K562 (cell line): Measurements from ENCODE around the gene PPP1R9B. TPM values are rescaled to one million over a fixed set of nuclear protein-coding genes. Genes with fewer than 3 reads are reported as not detected.

Source experiments
- ATAC-seq: fragments of 200-7000 bp; cut with Tn5 transposase; 3 replicates; pipeline ENCODE4 v1.9.1; 2020; ENCODE audit warnings: moderate library complexity
- BruUV-seq: library from RNA; stranded (reverse); fragments of 400-500 nt; replicated peaks from 2 replicates; lab custom pipeline; 2021; lab: Mats Ljungman, UMichigan
- CTCF ChIA-PET: fragments of 300-600 bp; formaldehyde crosslinking; extraction: SDS; loops from one replicate; lab custom pipeline; 2021; ENCODE audit warnings: low intra/inter-chr PET ratio; lab: Yijun Ruan, JAX
- POLR2A ChIA-PET: fragments of 300-600, 350-650 bp; sonication (Branson Sonifier 250); formaldehyde crosslinking; extraction: SDS; loops from one replicate; lab custom pipeline; 2021; ENCODE audit warnings: antibody characterized with exemption, inconsistent platforms; lab: Yijun Ruan, JAX
- DNase-seq, 4 experiments: peaks; one replicate each; pipeline versions ENCODE4 v3.0.0 to v3.0.0-alpha.2; 2011 to 2018; ENCODE audit warnings: low spot score in 3 of 4, mixed read lengths in 3 of 4; ENCODE audit errors: extremely low read depth in 1 of 4
- FAIRE-seq: peaks from 2 replicates; lab custom pipeline; 2011; peaks lifted over from hg19 to GRCh38; lab: Jason Lieb, UNC
- H2AFZ ChIP-seq: 2 replicates; pipeline ENCODE4 v1.6.0; 2011; ENCODE audit warnings: low read depth, low read length, control low read depth, inconsistent platforms
- H3K27ac ChIP-seq: fragments of 200-600 bp; 3 replicates; pipeline ENCODE4 v1.8.0; 2011; ENCODE audit warnings: low read depth, mild to moderate bottlenecking, control low read depth, inconsistent platforms, low read length, moderate library complexity, mixed read lengths; ENCODE audit errors: extremely low read depth
- H3K27me3 ChIP-seq, 2 experiments: fragments of 300-600 bp in 1 of 2; 2 replicates in 1 of 2; 3 replicates in 1 of 2; pipeline versions ENCODE4 v1.6.0 to v1.8.0; 2011; ENCODE audit warnings: inconsistent platforms in 2 of 2, low read length in 2 of 2, mild to moderate bottlenecking in 1 of 2, mixed read lengths in 1 of 2, moderate library complexity in 1 of 2; ENCODE audit not compliant: control insufficient read depth in 2 of 2, insufficient read depth in 2 of 2
- H3K36me3 ChIP-seq: fragments of 300-600 bp; 3 replicates; pipeline ENCODE4 v1.8.0; 2011; ENCODE audit warnings: mild to moderate bottlenecking, low read length, inconsistent platforms; ENCODE audit not compliant: control insufficient read depth, insufficient read depth
- H3K4me1 ChIP-seq, 2 experiments: fragments of 200-600 bp in 1 of 2; replicated peaks in 1 of 2; 2 replicates in 1 of 2; 3 replicates in 1 of 2; pipeline versions ENCODE4 v1.5.1 to v1.8.0; 2011; ENCODE audit warnings: inconsistent platforms in 2 of 2, low read length in 2 of 2, mild to moderate bottlenecking in 1 of 2, mixed read lengths in 1 of 2, moderate library complexity in 1 of 2; ENCODE audit not compliant: control insufficient read depth in 2 of 2, insufficient read depth in 2 of 2
- H3K4me2 ChIP-seq: 2 replicates; pipeline ENCODE4 v1.6.1; 2011; ENCODE audit warnings: low read length, control low read depth, inconsistent platforms, mixed read lengths; ENCODE audit not compliant: insufficient read depth
- H3K4me3 ChIP-seq: fragments of 200-600 bp; sonication (generic), shearing (Covaris generic); 2 replicates; pipeline ENCODE4 v1.5.1; 2016; ENCODE audit warnings: control low read depth, inconsistent platforms
- H3K79me2 ChIP-seq: fragments of 200-600 bp; 3 replicates; pipeline ENCODE4 v1.8.0; 2011; ENCODE audit warnings: low read length, inconsistent platforms; ENCODE audit not compliant: control insufficient read depth, insufficient read depth
- H3K9ac ChIP-seq, 2 experiments: 2 replicates each; pipeline versions ENCODE4 v1.6.0 to v1.6.1; 2011; ENCODE audit warnings: low read depth in 2 of 2, low read length in 2 of 2, control low read depth in 1 of 2, inconsistent platforms in 1 of 2, mild to moderate bottlenecking in 1 of 2, mixed read lengths in 1 of 2; ENCODE audit not compliant: insufficient read depth in 1 of 2
- H3K9me1 ChIP-seq: one replicate; pipeline ENCODE4 v1.6.0; 2011; ENCODE audit warnings: inconsistent platforms, mild to moderate bottlenecking, low read length, moderate library complexity; ENCODE audit not compliant: control insufficient read depth, insufficient read depth
- H3K9me3 ChIP-seq: replicated peaks from 2 replicates; pipeline ENCODE4 v1.5.1; 2011; ENCODE audit warnings: low read depth, low read length, inconsistent platforms; ENCODE audit not compliant: control insufficient read depth, insufficient read depth
- H4K20me1 ChIP-seq: replicated peaks from 2 replicates; pipeline ENCODE4 v1.6.1; 2011; ENCODE audit warnings: low read length, inconsistent platforms, mixed read lengths; ENCODE audit not compliant: control insufficient read depth, insufficient read depth
- CTBP1 ChIP-seq: fragments of 450-650 bp; IDR thresholded peaks from 2 replicates; pipeline ENCODE4 v1.6.1; 2016; ENCODE audit warnings: borderline replicate concordance
- KDM1A ChIP-seq, 2 experiments: fragments of 450-650 bp; IDR thresholded peaks; 2 replicates each; pipeline ENCODE4 v1.6.1; 2016; ENCODE audit warnings: mild to moderate bottlenecking in 2 of 2
- MEIS2 ChIP-seq: fragments of 450-650 bp; IDR thresholded peaks from 2 replicates; pipeline ENCODE4 v1.6.1; 2014; ENCODE audit warnings: mild to moderate bottlenecking; ENCODE audit not compliant: partially characterized antibody
- TBL1XR1 ChIP-seq, 2 experiments: IDR thresholded peaks; 2 replicates each; pipeline ENCODE4 v1.6.1; 2012; ENCODE audit warnings: improper control_type of control experiment in 2 of 2, low read length in 2 of 2, mild to moderate bottlenecking in 1 of 2
- ZFX ChIP-seq: sonication (generic); formaldehyde crosslinking; IDR thresholded peaks from 2 replicates; pipeline ENCODE4 v1.8.0; 2022; ENCODE audit warnings: mild to moderate bottlenecking, missing genetic modification reagents, moderate library complexity
- ZNF175 ChIP-seq: fragments of 200-800 bp; sonication (Bioruptor generic); IDR thresholded peaks from 2 replicates; pipeline ENCODE4 v1.6.1; 2016; ENCODE audit warnings: low read depth, mild to moderate bottlenecking, missing genetic modification characterization, missing compliant biosample characterization
- ZNF324 ChIP-seq: fragments of 250-450 bp; sonication (Bioruptor Pico); IDR thresholded peaks from 2 replicates; pipeline ENCODE4 v1.4.0; 2020; ENCODE audit warnings: mild to moderate bottlenecking
- ZNF717 ChIP-seq: fragments of 250-450 bp; sonication (Bioruptor Pico); IDR thresholded peaks from 2 replicates; pipeline ENCODE4 v1.5.0; 2021
- WGBS: fragments of 100-300 bp; shearing (Covaris generic); methylation state at CpG from one replicate; pipeline ENCODE4 v1.1.6; 2016; ENCODE audit warnings: low coverage, mixed read lengths; ENCODE audit not compliant: insufficient coverage; ENCODE audit errors: missing lambda C conversion rate; 5-methylcytosine and 5-hydroxymethylcytosine counted together
- in situ Hi-C: fragments of 300-500 bp; cut with MboI; formaldehyde crosslinking; loops from 4 replicates; pipeline ENCODE4 v1.15.0; 2018; ENCODE audit warnings: inconsistent platforms, mixed read lengths
- intact Hi-C: fragments of 100-400 bp; cut with micrococcal nuclease; formaldehyde crosslinking; loops from 2 replicates; pipeline ENCODE4 v1.14.2; 2022
- polyA plus RNA-seq, 8 experiments: library from polyadenylated mRNA; depleted of rRNA in 4 of 8; stranded (reverse) in 5 of 8; unstranded in 3 of 8; fragments of >200 nt; fragmentation: Nextera tagmentation in 2 of 8; fragmentation: Illumina TruSeq in 1 of 8; extraction: Ambion mirVana in 2 of 8; extraction: Trizol in 1 of 8; gene quantifications; 2 replicates each; pipeline versions ENCODE4 v1.2.1 to v1.2.3, GENCODE V29; 2011 to 2014; ENCODE audit warnings: inconsistent platforms in 1 of 8, missing spikeins in 1 of 8
- total RNA-seq, 7 experiments: library from RNA; depleted of rRNA in 6 of 7; stranded (reverse); fragments of >200 nt in 6 of 7; fragmentation: Illumina TruSeq in 2 of 7; extraction: Trizol in 2 of 7; gene quantifications; 2 replicates each; pipeline versions ENCODE4 v1.2.1 to v1.2.3, GENCODE V29; 2011 to 2021; ENCODE audit warnings: low replicate concordance in 1 of 7

The PPP1R9B gene
- total and polyA plus RNA-seq, 9 of the 15 experiments (the other 6 are each of a cell fraction or from before 2014, with no cell fraction given): 0.10 to 63.5 (median 24.7) TPM

DNA sequence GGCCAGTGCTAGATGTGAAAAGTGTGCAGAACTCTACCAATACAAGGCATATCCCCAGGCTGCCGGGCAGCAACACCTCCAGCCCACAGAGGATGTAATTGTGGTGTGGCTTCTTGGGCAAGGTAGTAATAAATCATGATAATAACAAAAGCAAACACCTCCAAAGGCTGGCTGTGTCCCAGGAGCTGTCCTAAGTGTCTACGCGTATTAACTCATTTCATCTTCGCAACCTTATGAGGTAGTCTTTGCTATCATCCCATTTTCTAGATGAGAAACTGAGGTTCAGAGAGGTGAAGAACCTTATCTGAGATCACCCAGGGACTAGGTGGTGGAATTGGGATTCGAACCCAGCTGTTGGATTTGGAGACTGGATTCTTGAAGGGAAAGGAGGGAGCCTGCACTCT, 50.0 kb downstream of the PPP1R9B start:
- Histone ChIP-seq H3K4me3 (no peak overlapping the region), H3K9ac (no peak overlapping the region), H2AFZ (no peak overlapping the region), H3K9me1 (peaks cover 4% of the 10 kb centered on the region), H4K20me1 (0 out of 2 replicates have a peak, but pooled peaks cover 9% of the 10 kb centered on the region), H3K27me3 (peaks cover 4 to 45% of the 10 kb centered on the region in 2 experiments; a peak in 3 of 5 replicates), H3K4me1 (peaks cover 22 to 31% of the 10 kb centered on the region in 2 experiments; a peak in 4 of 5 replicates), H3K36me3 (no peaks in the 10 kb centered on the region), H3K79me2 (no peaks in the 10 kb centered on the region), H3K27ac (no peak overlapping the region), H3K9me3 (no peaks in the 10 kb centered on the region), H3K4me2 (no peak overlapping the region)
- FAIRE-seq (no peak), DNase-seq (no peak), ATAC-seq (no peak)
- in situ Hi-C loops (no loop called here), intact Hi-C loops (no loop called here)
- CTCF ChIA-PET: no interaction called here
- peak in 1 of 2 experiments; percentile 16; a peak in 1 of 4 replicates for TF ChIP-seq KDM1A (IDR thresholded peaks at IDR 0.05)
- peak; percentile 26 for TF ChIP-seq MEIS2
- TF ChIP-seq TBL1XR1 (IDR thresholded peaks at IDR 0.05; ENCODE audit: low read length in 2 of 2): no peak
- 32% methylated on average over 5 of the region's 5 CpGs for WGBS
- POLR2A ChIA-PET: interaction anchor here (0.5 to 1.0 kb wide), 4 partner anchors 10 to 69 kb away, joined by 3 to 4 read pairs (median 4); no protein-coding TSS in a partner anchor
- BruUV-seq: no TSS peak

DNA sequence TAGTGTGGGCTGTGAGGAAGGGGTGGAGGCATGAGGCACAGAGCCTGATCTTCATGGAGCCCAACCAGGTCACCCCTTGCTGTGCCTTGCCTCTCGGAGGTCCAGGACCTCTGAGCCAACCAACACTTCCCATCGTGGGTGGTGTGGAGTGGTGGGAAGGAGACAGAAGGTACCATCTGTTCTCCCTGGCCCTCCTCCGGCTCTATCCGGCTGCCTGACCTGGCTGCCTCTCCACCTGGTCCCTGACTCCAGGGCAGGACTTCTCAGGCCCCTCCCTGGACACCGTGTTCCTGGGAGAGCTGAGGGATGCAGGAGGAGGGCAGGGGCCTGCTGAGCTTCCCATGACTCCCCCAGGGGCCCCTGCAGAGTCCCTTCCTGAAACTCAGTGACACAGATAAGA, 51.5 kb downstream of the PPP1R9B start:
- 13% methylated on average over 5 of the region's 5 CpGs for WGBS
- no peak for FAIRE-seq
- no peak for ATAC-seq
- DNase-seq: no peak
- TF ChIP-seq ZNF324 (CRISPR knock-in tag): no peak
- TF ChIP-seq ZNF717 (CRISPR knock-in tag): no peak
- no peak for TF ChIP-seq CTBP1
- TF ChIP-seq ZNF175 (CRISPR knock-in tag): no peak
- TF ChIP-seq ZFX: no peak
- Histone ChIP-seq H3K27ac (no peak overlapping the region), H3K4me2 (no peak overlapping the region), H3K36me3 (no peaks in the 10 kb centered on the region), H3K9ac (peak overlapping the region in 1 of 2 experiments; percentile 74; a peak in 2 of 4 replicates), H4K20me1 (0 out of 2 replicates have a peak, but pooled peaks cover 9% of the 10 kb centered on the region), H3K9me3 (no peaks in the 10 kb centered on the region), H3K27me3 (peaks cover 4 to 37% of the 10 kb centered on the region in 2 experiments; a peak in 3 of 5 replicates), H3K4me1 (peaks cover 25 to 39% of the 10 kb centered on the region in 2 experiments; a peak in 4 of 5 replicates), H2AFZ (no peak overlapping the region), H3K9me1 (peaks cover 4% of the 10 kb centered on the region), H3K4me3 (no peak overlapping the region), H3K79me2 (no peaks in the 10 kb centered on the region)
- BruUV-seq: no TSS peak
- POLR2A ChIA-PET: interaction anchor here (0.7 to 1.0 kb wide), 3 partner anchors 8 to 267 kb away, joined by 3 to 4 read pairs (median 3); no protein-coding TSS in a partner anchor
- in situ Hi-C loops: loop anchor here (5.0 kb wide), 1 partner anchor 193 kb away; no protein-coding TSS in a partner anchor
- CTCF ChIA-PET: no interaction called here
- intact Hi-C loops: no loop called here
